H4 (cell line): ENCODE results near the gene FAM120C. TPM values are rescaled to one million over a fixed set of nuclear protein-coding genes. Genes with fewer than 3 reads are reported as not detected.

Source experiments
- DNase-seq: peaks from one replicate; pipeline ENCODE4 v3.0.0-alpha.2; 2015; ENCODE audit warnings: low spot score
- total RNA-seq: library from RNA; depleted of rRNA; stranded (reverse); fragments of >200 nt; shearing (Covaris generic); gene quantifications from 2 replicates; pipeline ENCODE4 v1.2.3, GENCODE V29; 2014; rRNA removed

FAM120C gene
- total RNA-seq, 1 experiment from 2014 or later: 8.4 TPM

- DNase-seq: no peak
Observed at GRCh38 chrX:54043056-54043455, 140.0 kb downstream of the FAM120C start.

DNA sequence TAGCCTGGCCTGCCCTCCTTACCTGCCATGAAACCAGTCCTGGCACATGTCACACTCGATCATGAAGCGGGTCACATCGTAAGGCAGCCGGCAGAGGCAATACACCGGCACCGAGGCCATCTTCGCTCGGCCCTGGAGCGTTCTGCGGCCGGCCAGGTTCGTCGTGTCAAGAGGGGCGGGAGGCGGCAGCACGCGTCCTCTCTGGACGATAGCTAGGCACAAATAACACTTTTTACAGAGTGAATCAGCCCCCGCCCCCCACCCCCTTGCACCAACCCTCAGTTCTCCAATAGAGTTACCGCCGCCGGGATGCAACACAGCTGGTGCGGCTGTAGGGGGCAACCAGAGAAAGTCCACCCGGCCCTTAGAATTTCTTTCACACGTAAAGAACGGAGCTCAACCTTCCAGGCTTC is 140.4 kb downstream of the FAM120C start:
- peak; percentile 18 for DNase-seq

DNA sequence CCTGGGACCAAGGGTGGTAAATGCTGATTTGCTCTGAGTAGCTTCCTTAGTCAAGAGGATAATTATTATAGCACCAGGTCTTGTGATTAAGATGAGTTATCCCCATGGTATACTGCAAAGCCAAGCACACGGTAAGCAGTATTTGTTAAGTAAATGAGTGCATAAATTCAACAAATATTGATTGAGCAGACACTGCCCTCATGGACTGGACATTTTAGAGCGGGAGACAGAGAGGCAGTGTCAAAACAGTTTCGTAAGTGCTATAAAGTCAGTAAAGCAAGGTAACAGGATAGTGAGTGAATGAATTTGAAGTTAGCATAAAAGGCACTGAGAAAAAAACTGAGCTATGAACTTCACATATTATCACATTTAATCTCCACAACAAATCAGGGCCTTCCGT is 152.7 kb downstream of the FAM120C start:
- DNase-seq: no peak

- no peak for DNase-seq
Observed at GRCh38 chrX:54029529-54030143, 153.4 kb downstream of the FAM120C start.

DNA sequence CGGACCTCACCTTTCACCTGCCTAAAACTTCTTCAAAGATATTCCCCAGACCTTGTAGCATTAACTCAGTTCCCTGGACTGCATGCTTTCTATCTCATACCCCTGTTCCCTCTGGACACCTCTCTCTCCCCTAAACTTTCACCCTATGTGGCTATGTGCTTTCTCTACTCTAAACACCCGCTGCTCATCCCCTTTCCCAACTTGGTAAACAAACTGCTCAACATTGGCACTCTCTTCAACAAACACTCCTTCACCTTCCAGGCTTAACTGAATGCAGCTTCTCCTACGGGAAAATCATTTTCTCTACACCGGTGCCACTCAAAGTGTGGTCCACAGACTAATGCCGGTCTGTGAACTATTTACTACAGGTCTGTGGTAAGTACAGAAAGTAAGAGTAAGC is 158.7 kb downstream of the FAM120C start:
- DNase-seq: no peak

Other genes starting within 250 kb of the FAM120C start
- 7.6 and 10.6 TPM in 2 replicates for gene PHF8, start 138.8 kb downstream of the FAM120C start, total RNA-seq
- gene WNK3, start 174.8 kb upstream of the FAM120C start, total RNA-seq: 0.37 and 0.58 TPM in 2 replicates